Activated B cell treated with CpG ODN at 0.5 μM for 24 hours (primary cell): ENCODE results near the gene HAVCR1. TPM values are rescaled to one million over a fixed set of nuclear protein-coding genes. Genes with fewer than 3 reads are reported as not detected.

ENCODE experiments used
- ATAC-seq: fragments of 200-7000 bp; cut with Tn5 transposase; one replicate; pipeline ENCODE4 v1.10.0; 2021; ENCODE audit warnings: low read depth, mild to moderate bottlenecking, moderate library complexity
- CTCF ChIA-PET: fragments of 350-600 bp; sonication (Branson Sonifier 250); formaldehyde crosslinking; loops from one replicate; lab custom pipeline; 2021; ENCODE audit warnings: antibody characterized with exemption; lab: Charles Lee
- POLR2A ChIA-PET: fragments of 350-600 bp; sonication (Branson Sonifier 250); formaldehyde crosslinking; loops from one replicate; lab custom pipeline; 2021; ENCODE audit warnings: antibody characterized with exemption; lab: Charles Lee
- DNase-seq: peaks from one replicate; pipeline ENCODE4 v3.0.0; 2022
- H3K27ac Mint-ChIP-seq: one replicate; pipeline ENCODE4 v1.8.0; 2020; ENCODE audit warnings: mixed read lengths
- H3K27me3 Mint-ChIP-seq: one replicate; pipeline ENCODE4 v1.8.0; 2021; ENCODE audit warnings: mixed read lengths
- H3K36me3 Mint-ChIP-seq: one replicate; pipeline ENCODE4 v1.8.0; 2021; ENCODE audit warnings: low read depth, mixed read lengths
- H3K4me1 Mint-ChIP-seq: one replicate; pipeline ENCODE4 v1.8.0; 2021; ENCODE audit warnings: mixed read lengths
- H3K4me3 Mint-ChIP-seq: one replicate; pipeline ENCODE4 v1.8.0; 2020; ENCODE audit warnings: mild to moderate bottlenecking, mixed read lengths
- H3K9me3 Mint-ChIP-seq: one replicate; pipeline ENCODE4 v1.8.0; 2020; ENCODE audit warnings: mixed read lengths
- intact Hi-C: fragments of 100-400 bp; cut with micrococcal nuclease; formaldehyde crosslinking; loops from one replicate; pipeline ENCODE4 v1.15.1; 2024
- total RNA-seq: library from RNA; stranded (reverse); gene quantifications from 2 replicates; pipeline ENCODE4 v1.2.3, GENCODE V29; 2022
- TF ChIP-seq, protein P1 (sequence below): fragments of 200-600 bp; IDR thresholded peaks from one replicate; pipeline ENCODE4 v1.8.0; 2022; ENCODE audit warnings: antibody characterized with exemption, mild to moderate bottlenecking

The HAVCR1 gene
- total RNA-seq, 1 donor from 2014 or later = not detected

- H3K4me3 Mint-ChIP-seq = no peak overlapping the region
- ChIA-PET POLR2A (interaction anchor here (0.9 kb wide), 1 partner anchor 14 kb away, joined by 3 read pairs; no protein-coding TSS in a partner anchor), CTCF (no interaction called here)
- H3K27ac Mint-ChIP-seq = no peak overlapping the region
- no peaks in the 10 kb centered on the region for H3K36me3 Mint-ChIP-seq
- DNase-seq (no peak), ATAC-seq (no peak)
- no peaks in the 10 kb centered on the region for H3K9me3 Mint-ChIP-seq
- intact Hi-C loops = no loop called here
- H3K4me1 Mint-ChIP-seq = peaks cover 2% of the 10 kb centered on the region
- H3K27me3 Mint-ChIP-seq = no peaks in the 10 kb centered on the region
- TF ChIP-seq, protein P1, sequence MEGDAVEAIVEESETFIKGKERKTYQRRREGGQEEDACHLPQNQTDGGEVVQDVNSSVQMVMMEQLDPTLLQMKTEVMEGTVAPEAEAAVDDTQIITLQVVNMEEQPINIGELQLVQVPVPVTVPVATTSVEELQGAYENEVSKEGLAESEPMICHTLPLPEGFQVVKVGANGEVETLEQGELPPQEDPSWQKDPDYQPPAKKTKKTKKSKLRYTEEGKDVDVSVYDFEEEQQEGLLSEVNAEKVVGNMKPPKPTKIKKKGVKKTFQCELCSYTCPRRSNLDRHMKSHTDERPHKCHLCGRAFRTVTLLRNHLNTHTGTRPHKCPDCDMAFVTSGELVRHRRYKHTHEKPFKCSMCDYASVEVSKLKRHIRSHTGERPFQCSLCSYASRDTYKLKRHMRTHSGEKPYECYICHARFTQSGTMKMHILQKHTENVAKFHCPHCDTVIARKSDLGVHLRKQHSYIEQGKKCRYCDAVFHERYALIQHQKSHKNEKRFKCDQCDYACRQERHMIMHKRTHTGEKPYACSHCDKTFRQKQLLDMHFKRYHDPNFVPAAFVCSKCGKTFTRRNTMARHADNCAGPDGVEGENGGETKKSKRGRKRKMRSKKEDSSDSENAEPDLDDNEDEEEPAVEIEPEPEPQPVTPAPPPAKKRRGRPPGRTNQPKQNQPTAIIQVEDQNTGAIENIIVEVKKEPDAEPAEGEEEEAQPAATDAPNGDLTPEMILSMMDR = no peak
Measured at GRCh38 chr5:157088342-157088990, 29.6 kb upstream of the HAVCR1 start.

DNA sequence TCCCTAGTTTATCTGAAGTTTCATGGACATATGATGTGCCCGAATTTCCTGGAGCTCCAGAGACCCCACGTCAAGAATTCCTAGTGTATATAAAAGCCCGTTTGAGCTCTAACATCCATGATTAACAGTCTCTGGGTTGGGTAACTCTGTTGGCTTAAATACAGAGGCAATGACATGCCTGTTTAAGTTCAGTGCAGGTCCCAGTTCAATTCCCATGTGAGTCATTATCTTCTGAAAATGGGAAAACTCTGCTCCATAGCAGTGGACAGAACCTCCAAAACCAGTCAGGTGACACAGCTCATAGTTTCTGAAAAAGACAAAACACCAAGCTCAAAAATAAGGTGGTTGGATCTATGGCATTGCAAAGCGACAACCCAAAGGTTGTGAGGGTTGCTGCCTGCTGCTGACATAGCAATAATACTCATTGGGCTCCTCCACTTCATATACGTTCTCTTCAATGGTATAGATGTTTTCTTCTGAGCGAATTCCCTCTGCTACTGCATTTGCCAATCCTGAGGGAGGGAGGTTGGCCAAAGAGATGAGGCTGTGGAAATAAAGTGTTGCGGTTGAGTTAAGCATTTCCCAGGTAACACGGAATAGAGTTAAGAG, 27.9 kb upstream of the HAVCR1 start:
- ChIA-PET POLR2A (no interaction called here), CTCF (no interaction called here)
- Mint-ChIP-seq H3K4me3 (no peak overlapping the region), H3K9me3 (no peaks in the 10 kb centered on the region), H3K36me3 (no peaks in the 10 kb centered on the region), H3K27me3 (no peaks in the 10 kb centered on the region), H3K4me1 (peaks cover 2% of the 10 kb centered on the region), H3K27ac (no peak overlapping the region)
- DNase-seq (no peak), ATAC-seq (no peak)
- intact Hi-C loops = no loop called here
- TF ChIP-seq, protein P1 = no peak

DNA sequence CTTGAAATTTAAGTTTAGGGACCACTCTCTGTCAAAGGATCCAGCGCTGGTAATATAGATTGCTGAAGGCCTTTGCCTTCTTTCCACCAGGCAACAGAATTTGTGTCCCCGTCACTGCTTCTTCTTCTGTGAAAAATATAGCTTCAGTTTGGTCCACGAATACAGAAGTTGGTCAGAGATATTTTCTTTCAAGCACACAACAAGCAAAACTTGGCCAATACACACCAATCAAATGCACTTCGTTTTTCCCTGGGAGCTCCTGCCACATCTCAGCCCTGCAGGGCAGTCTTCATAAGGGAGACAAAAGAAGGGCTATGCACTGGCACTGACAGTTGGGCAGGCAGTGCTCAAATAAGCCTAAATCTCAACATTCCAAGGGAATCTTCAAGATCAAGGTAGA, 27.0 kb upstream of the HAVCR1 start:
- Mint-ChIP-seq H3K4me1 (peaks cover 2% of the 10 kb centered on the region), H3K27ac (no peak overlapping the region), H3K27me3 (no peaks in the 10 kb centered on the region), H3K4me3 (no peak overlapping the region), H3K36me3 (no peaks in the 10 kb centered on the region), H3K9me3 (no peaks in the 10 kb centered on the region)
- ChIA-PET POLR2A (no interaction called here), CTCF (no interaction called here)
- DNase-seq = no peak
- intact Hi-C loops = no loop called here
- TF ChIP-seq, protein P1 = no peak
- ATAC-seq = no peak

DNA sequence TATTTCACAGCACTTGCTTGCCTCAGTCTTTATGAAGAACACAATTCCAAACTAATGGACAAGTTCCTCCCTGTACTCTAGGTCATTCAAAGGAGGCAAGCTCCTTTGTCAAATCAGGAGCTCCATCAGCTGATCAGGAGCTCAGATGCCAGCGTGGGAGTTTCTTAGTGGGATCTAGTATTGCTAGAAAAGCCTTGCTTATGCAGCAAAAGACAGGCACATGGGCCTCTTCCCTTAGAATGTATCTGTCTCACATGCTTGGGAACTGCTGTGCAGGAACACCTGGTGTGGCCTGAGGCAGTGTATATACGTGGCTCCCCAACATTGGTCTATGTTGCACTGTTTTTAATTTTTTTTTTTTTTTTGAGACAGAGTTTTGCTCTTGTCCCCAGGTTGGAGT, 21.4 kb upstream of the HAVCR1 start:
- no peaks in the 10 kb centered on the region for H3K36me3 Mint-ChIP-seq
- intact Hi-C loops = no loop called here
- TF ChIP-seq, protein P1 = no peak
- CTCF ChIA-PET = no interaction called here
- no peak overlapping the region for H3K4me3 Mint-ChIP-seq
- POLR2A ChIA-PET = no interaction called here
- no peaks in the 10 kb centered on the region for H3K9me3 Mint-ChIP-seq
- no peak overlapping the region for H3K27ac Mint-ChIP-seq
- peaks cover 2% of the 10 kb centered on the region for H3K4me1 Mint-ChIP-seq
- H3K27me3 Mint-ChIP-seq = no peaks in the 10 kb centered on the region
- DNase-seq (no peak), ATAC-seq (no peak)

GRCh38 chr5:157076558-157076957, 17.6 kb upstream of the HAVCR1 start:
- Mint-ChIP-seq H3K36me3 (no peaks in the 10 kb centered on the region), H3K27ac (no peak overlapping the region), H3K4me1 (peaks cover 4% of the 10 kb centered on the region), H3K9me3 (no peaks in the 10 kb centered on the region), H3K4me3 (no peak overlapping the region), H3K27me3 (no peaks in the 10 kb centered on the region)
- TF ChIP-seq, protein P1 = no peak
- no peak for ATAC-seq
- DNase-seq = no peak
- intact Hi-C loops = no loop called here
- ChIA-PET CTCF (no interaction called here), POLR2A (no interaction called here)
